ENCODE data around the gene SRPX2. TPM values are rescaled to one million over a fixed set of nuclear protein-coding genes. Genes with fewer than 3 reads are reported as not detected.

SRPX2 gene
- total and polyA plus RNA-seq, 2 of the 13 experiments (the other 11 are each of a cell fraction or from before 2014, with no cell fraction given): 1.5 to 6.7 TPM

DNA sequence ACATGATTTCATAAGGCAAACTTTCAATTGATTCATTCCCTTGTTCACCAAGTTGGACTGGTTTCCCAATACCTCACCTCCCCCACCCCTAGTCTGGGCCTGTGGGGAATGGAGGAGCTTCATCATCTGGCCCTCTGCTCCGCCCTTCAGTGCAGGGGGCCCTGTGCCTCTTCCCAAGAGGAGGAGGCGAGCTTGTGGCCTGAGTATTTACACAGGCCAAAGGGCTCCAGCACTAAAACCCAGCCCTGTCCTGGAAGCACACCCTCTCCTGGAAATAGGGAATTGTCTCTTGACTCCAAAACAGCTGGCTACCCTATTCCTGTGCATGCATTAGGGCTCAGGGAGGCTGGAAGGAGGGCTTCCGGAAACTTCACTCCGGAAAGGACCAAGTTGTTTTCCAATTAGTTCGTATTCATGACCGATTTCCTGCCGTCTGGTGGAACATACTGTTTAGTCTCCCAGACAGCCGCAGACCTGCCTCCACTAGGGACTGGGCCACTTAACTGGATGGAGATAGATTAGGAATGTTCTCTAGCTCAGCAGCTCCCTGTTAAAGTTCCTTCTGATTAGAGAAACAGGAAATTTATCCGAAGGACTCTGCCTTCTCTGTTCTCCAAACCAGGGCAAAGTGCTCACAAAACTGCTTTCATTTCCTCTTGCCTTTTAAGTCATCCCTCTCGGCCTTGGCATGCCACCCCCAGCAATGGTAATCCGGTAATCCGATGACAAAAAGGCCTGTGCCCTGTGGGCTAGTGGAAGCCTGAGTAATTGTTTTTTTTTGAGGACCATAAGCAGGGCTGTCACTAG lies 5.8 kb downstream of the SRPX2 start (continued):
- TF ChIP-seq, protein P1, sequence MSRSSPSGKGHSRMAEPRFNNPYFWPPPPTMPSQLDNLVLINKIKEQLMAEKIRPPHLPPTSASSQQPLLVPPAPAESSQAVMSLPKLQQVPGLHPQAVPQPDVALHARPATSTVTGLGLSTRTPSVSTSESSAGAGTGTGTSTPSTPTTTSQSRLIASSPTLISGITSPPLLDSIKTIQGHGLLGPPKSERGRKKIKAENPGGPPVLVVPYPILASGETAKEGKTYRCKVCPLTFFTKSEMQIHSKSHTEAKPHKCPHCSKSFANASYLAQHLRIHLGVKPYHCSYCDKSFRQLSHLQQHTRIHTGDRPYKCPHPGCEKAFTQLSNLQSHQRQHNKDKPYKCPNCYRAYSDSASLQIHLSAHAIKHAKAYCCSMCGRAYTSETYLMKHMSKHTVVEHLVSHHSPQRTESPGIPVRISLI (CRISPR knock-in tag; IDR thresholded peaks at IDR 0.05; ENCODE audit: borderline replicate concordance): no peak; the same call in 1 of the 2 replicates
- TF ChIP-seq, protein P2, sequence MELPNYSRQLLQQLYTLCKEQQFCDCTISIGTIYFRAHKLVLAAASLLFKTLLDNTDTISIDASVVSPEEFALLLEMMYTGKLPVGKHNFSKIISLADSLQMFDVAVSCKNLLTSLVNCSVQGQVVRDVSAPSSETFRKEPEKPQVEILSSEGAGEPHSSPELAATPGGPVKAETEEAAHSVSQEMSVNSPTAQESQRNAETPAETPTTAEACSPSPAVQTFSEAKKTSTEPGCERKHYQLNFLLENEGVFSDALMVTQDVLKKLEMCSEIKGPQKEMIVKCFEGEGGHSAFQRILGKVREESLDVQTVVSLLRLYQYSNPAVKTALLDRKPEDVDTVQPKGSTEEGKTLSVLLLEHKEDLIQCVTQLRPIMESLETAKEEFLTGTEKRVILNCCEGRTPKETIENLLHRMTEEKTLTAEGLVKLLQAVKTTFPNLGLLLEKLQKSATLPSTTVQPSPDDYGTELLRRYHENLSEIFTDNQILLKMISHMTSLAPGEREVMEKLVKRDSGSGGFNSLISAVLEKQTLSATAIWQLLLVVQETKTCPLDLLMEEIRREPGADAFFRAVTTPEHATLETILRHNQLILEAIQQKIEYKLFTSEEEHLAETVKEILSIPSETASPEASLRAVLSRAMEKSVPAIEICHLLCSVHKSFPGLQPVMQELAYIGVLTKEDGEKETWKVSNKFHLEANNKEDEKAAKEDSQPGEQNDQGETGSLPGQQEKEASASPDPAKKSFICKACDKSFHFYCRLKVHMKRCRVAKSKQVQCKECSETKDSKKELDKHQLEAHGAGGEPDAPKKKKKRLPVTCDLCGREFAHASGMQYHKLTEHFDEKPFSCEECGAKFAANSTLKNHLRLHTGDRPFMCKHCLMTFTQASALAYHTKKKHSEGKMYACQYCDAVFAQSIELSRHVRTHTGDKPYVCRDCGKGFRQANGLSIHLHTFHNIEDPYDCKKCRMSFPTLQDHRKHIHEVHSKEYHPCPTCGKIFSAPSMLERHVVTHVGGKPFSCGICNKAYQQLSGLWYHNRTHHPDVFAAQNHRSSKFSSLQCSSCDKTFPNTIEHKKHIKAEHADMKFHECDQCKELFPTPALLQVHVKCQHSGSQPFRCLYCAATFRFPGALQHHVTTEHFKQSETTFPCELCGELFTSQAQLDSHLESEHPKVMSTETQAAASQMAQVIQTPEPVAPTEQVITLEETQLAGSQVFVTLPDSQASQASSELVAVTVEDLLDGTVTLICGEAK (IDR thresholded peaks at IDR 0.05): no peak
- TF ChIP-seq, protein P2 (CRISPR knock-in tag; IDR thresholded peaks at IDR 0.05): no peak
- TF ChIP-seq MTF2 (CRISPR knock-in tag; IDR thresholded peaks at IDR 0.05; ENCODE audit: borderline replicate concordance): no peak
- no peak for TF ChIP-seq FLYWCH1 (CRISPR knock-in tag; IDR thresholded peaks at IDR 0.05)
- TF ChIP-seq, protein P3, sequence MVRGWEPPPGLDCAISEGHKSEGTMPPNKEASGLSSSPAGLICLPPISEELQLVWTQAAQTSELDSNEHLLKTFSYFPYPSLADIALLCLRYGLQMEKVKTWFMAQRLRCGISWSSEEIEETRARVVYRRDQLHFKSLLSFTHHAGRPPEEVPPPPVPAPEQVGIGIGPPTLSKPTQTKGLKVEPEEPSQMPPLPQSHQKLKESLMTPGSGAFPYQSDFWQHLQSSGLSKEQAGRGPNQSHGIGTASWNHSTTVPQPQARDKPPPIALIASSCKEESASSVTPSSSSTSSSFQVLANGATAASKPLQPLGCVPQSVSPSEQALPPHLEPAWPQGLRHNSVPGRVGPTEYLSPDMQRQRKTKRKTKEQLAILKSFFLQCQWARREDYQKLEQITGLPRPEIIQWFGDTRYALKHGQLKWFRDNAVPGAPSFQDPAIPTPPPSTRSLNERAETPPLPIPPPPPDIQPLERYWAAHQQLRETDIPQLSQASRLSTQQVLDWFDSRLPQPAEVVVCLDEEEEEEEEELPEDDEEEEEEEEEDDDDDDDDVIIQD (CRISPR knock-in tag; IDR thresholded peaks at IDR 0.05; ENCODE audit: low read depth): no peak
- TF ChIP-seq DNMT3B (CRISPR knock-in tag; conservative IDR thresholded peaks at IDR 0.05): no peak
- TF ChIP-seq CBFB (CRISPR knock-in tag; IDR thresholded peaks at IDR 0.05): no peak
- no peak for TF ChIP-seq SIX4 (CRISPR knock-in tag; IDR thresholded peaks at IDR 0.05)
- TF ChIP-seq MEIS1 (CRISPR knock-in tag; IDR thresholded peaks at IDR 0.05; ENCODE audit: borderline replicate concordance): no peak
- no peak for TF ChIP-seq ZSCAN30 (CRISPR knock-in tag; IDR thresholded peaks at IDR 0.05)
- TF ChIP-seq, protein P4, sequence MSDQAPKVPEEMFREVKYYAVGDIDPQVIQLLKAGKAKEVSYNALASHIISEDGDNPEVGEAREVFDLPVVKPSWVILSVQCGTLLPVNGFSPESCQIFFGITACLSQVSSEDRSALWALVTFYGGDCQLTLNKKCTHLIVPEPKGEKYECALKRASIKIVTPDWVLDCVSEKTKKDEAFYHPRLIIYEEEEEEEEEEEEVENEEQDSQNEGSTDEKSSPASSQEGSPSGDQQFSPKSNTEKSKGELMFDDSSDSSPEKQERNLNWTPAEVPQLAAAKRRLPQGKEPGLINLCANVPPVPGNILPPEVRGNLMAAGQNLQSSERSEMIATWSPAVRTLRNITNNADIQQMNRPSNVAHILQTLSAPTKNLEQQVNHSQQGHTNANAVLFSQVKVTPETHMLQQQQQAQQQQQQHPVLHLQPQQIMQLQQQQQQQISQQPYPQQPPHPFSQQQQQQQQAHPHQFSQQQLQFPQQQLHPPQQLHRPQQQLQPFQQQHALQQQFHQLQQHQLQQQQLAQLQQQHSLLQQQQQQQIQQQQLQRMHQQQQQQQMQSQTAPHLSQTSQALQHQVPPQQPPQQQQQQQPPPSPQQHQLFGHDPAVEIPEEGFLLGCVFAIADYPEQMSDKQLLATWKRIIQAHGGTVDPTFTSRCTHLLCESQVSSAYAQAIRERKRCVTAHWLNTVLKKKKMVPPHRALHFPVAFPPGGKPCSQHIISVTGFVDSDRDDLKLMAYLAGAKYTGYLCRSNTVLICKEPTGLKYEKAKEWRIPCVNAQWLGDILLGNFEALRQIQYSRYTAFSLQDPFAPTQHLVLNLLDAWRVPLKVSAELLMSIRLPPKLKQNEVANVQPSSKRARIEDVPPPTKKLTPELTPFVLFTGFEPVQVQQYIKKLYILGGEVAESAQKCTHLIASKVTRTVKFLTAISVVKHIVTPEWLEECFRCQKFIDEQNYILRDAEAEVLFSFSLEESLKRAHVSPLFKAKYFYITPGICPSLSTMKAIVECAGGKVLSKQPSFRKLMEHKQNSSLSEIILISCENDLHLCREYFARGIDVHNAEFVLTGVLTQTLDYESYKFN (CRISPR knock-in tag; conservative IDR thresholded peaks at IDR 0.05): peak; percentile 83
- no peak for TF ChIP-seq ZNF530 (CRISPR knock-in tag; IDR thresholded peaks at IDR 0.05; ENCODE audit: low read depth)
- TF ChIP-seq GTF2F1 (IDR thresholded peaks at IDR 0.05; ENCODE audit: low read length): no peak
